Neural crest cell (in vitro differentiated cells): ENCODE results near the gene TAOK3. TPM values are rescaled to one million over a fixed set of nuclear protein-coding genes. Genes with fewer than 3 reads are reported as not detected.

Source experiments
- DNase-seq: peaks from one replicate; pipeline ENCODE4 v3.0.0; 2021; ENCODE audit warnings: low read depth, mixed read lengths, low spot score
- H3K27ac Mint-ChIP-seq: one replicate; pipeline ENCODE4 v1.8.0; 2021; ENCODE audit warnings: mild to moderate bottlenecking, mixed read lengths; ENCODE audit not compliant: unreplicated experiment
- H3K27me3 Mint-ChIP-seq: 2 replicates; pipeline ENCODE4 v1.8.0; 2021; ENCODE audit warnings: low read depth, mild to moderate bottlenecking, mixed read lengths
- H3K36me3 Mint-ChIP-seq: 2 replicates; pipeline ENCODE4 v1.8.0; 2021; ENCODE audit warnings: low read depth, mild to moderate bottlenecking, mixed read lengths
- H3K4me1 Mint-ChIP-seq: 2 replicates; pipeline ENCODE4 v1.8.0; 2021; ENCODE audit warnings: mixed read lengths
- H3K4me3 Mint-ChIP-seq: one replicate; pipeline ENCODE4 v1.8.0; 2021; ENCODE audit warnings: mild to moderate bottlenecking, mixed read lengths
- H3K9me3 Mint-ChIP-seq: 2 replicates; pipeline ENCODE4 v1.8.0; 2021; ENCODE audit warnings: mixed read lengths
- total RNA-seq: library from RNA; stranded (reverse); gene quantifications from 2 replicates; pipeline ENCODE4 v1.2.1, GENCODE V29; 2021
- TF ChIP-seq, protein P1 (sequence below): fragments of 200-600 bp; sonication (generic); conservative IDR thresholded peaks from 2 replicates; pipeline ENCODE4 v1.5.0; 2021; ENCODE audit warnings: antibody characterized with exemption, mild to moderate bottlenecking

TAOK3 gene
- total RNA-seq, 1 donor from 2014 or later: 15.2 TPM

DNA sequence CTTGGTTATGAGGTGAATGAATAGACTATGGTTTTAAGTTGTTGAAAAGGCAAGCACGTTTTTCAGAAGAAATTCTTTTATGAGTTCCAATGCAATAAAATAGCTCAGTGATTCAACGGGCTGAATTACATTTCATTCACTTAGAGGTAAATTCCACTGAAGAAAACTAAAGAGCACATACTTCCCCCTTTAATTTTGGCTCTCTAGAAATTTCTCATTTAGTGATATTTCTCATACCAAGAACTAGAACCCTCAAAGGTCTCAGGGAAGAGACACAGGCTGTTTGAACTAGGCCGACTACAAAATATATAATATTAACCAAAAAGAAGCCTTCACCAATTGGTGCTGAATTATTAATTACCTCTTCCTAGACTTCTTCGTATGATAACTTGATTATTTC, 68.6 kb downstream of the TAOK3 start:
- H3K27me3 Mint-ChIP-seq: no peaks in the 10 kb centered on the region
- H3K36me3 Mint-ChIP-seq: no peaks in the 10 kb centered on the region
- peaks cover 18% of the 10 kb centered on the region for H3K4me1 Mint-ChIP-seq
- TF ChIP-seq, protein P1, sequence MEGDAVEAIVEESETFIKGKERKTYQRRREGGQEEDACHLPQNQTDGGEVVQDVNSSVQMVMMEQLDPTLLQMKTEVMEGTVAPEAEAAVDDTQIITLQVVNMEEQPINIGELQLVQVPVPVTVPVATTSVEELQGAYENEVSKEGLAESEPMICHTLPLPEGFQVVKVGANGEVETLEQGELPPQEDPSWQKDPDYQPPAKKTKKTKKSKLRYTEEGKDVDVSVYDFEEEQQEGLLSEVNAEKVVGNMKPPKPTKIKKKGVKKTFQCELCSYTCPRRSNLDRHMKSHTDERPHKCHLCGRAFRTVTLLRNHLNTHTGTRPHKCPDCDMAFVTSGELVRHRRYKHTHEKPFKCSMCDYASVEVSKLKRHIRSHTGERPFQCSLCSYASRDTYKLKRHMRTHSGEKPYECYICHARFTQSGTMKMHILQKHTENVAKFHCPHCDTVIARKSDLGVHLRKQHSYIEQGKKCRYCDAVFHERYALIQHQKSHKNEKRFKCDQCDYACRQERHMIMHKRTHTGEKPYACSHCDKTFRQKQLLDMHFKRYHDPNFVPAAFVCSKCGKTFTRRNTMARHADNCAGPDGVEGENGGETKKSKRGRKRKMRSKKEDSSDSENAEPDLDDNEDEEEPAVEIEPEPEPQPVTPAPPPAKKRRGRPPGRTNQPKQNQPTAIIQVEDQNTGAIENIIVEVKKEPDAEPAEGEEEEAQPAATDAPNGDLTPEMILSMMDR: no peak
- no peak overlapping the region for H3K27ac Mint-ChIP-seq
- H3K9me3 Mint-ChIP-seq: no peaks in the 10 kb centered on the region
- DNase-seq: no peak
- H3K4me3 Mint-ChIP-seq: no peak overlapping the region

DNA sequence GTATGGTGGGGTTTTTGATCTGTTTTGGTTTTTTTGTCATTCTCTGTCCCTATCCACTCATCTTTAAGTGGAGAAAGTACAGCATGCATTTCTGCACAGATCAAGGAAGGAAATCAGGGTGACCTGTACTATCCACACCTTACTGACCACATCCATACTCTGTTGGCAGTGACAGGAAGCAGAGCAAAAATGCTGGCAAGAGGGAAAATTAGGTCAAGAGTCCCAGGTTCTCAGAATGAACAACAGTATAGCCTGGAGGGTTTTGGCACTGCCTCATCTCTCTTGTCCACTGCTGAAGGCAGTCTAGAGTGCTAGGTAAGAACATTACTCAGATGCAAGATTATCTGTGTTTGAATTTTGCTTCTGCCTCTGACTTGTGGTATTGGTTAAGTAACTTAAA, 70.7 kb downstream of the TAOK3 start:
- TF ChIP-seq, protein P1: no peak
- H3K27me3 Mint-ChIP-seq: no peaks in the 10 kb centered on the region
- H3K4me1 Mint-ChIP-seq: peaks cover 8% of the 10 kb centered on the region
- DNase-seq: no peak
- H3K4me3 Mint-ChIP-seq: no peak overlapping the region
- no peaks in the 10 kb centered on the region for H3K36me3 Mint-ChIP-seq
- H3K9me3 Mint-ChIP-seq: no peaks in the 10 kb centered on the region
- no peak overlapping the region for H3K27ac Mint-ChIP-seq

DNA sequence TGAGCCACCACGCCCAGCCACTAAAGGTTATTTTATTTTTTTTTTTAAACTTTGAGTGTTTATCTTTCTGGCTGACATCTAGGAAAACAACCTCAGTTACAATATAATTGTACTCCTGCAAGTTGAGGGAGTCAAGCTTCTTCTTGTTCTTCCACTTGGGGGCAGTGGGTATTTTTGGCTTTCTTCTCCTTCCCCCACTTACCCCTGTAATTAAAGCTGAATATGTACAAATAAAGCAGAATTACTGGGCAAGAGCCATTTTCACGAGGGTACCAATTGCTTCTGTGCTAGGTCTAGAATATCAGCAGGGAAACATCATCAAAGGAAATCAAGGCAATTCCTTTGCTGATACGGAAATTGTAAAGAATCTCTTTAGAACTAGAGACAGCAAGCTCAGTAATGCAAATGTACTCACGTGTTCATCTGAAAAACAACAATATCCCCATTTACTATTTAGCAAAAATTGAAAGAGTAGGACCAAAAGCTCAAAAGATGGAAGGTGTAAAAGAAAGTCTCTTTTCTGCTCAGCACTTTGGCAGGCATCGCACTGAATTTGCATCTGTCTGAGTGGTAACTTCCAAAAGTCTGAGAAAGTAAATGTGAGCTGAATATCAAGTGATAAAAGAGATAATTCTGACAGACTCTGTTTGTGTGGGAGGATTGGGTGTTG, 72.8 kb downstream of the TAOK3 start:
- no peaks in the 10 kb centered on the region for H3K27me3 Mint-ChIP-seq
- TF ChIP-seq, protein P1: no peak
- H3K4me3 Mint-ChIP-seq: no peak overlapping the region

DNA sequence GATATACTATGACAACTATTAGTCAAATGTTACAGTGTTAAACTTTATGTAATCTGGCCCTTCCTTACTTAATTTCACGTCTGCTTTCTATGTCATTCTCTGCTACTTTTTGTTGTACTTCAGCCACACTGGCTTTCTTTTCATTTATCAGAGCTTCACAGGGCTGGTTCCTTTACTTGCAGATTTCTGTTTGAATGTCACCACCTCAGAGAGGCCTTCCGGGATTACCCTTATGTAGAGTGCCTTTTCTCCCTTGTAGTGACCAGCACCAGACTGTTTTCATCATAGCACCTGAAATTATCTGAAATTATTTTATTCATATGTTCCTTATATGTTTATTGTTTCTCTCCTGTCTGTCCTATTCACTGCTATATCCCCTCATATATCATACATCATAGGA, 75.4 kb downstream of the TAOK3 start:
- H3K27ac Mint-ChIP-seq: no peak overlapping the region
- TF ChIP-seq, protein P1: no peak

More for the DNA sequence above, 72.8 kb downstream of the TAOK3 start:
- no peaks in the 10 kb centered on the region for H3K36me3 Mint-ChIP-seq
- DNase-seq: no peak
- no peaks in the 10 kb centered on the region for H3K9me3 Mint-ChIP-seq
- no peak overlapping the region for H3K27ac Mint-ChIP-seq
- H3K4me1 Mint-ChIP-seq: peaks cover 8% of the 10 kb centered on the region

DNA sequence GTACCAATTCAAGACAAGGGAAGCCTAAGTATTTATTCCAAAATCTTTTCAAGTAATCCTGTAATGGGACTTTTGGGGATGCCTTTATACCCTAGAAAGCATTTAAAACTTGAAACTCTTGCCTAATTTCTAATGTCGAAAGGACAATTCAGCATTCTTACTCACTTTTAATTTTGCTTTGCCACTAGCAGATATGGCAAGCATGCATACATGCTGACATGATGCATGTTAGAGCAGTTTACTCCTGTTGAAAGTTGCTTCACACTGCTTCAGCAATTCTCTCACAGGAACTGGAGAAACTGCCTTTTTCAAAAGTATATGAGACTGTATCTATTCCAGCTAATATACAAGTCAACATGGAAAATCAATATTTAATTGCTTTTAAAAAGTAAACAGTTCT, 79.9 kb downstream of the TAOK3 start:
- no peaks in the 10 kb centered on the region for H3K36me3 Mint-ChIP-seq
- TF ChIP-seq, protein P1: no peak
- H3K27ac Mint-ChIP-seq: no peak overlapping the region
- H3K27me3 Mint-ChIP-seq: no peaks in the 10 kb centered on the region
- H3K4me1 Mint-ChIP-seq: no peaks in the 10 kb centered on the region
- H3K4me3 Mint-ChIP-seq: no peak overlapping the region
- no peaks in the 10 kb centered on the region for H3K9me3 Mint-ChIP-seq
- no peak for DNase-seq

More for the DNA sequence above, 75.4 kb downstream of the TAOK3 start:
- Mint-ChIP-seq H3K27me3 (no peaks in the 10 kb centered on the region), H3K9me3 (no peaks in the 10 kb centered on the region), H3K4me3 (no peak overlapping the region), H3K36me3 (no peaks in the 10 kb centered on the region), H3K4me1 (peaks cover 8% of the 10 kb centered on the region)
- no peak for DNase-seq
